ENCODE measurements around the gene UBLCP1.

- TF ChIP-seq EZH2 (IDR thresholded peaks at IDR 0.05; ENCODE audit: borderline replicate concordance, insufficient read depth, low read depth, low read length, poor library complexity, severe bottlenecking), result no peak
- no peak for TF ChIP-seq CTCF (IDR thresholded peaks at IDR 0.05)
Measured at GRCh38 chr5:159262859-159263568, at the start of gene UBLCP1.
